Astrocyte (in vitro differentiated cells and primary cell): ENCODE data around the gene TULP3. TPM values are rescaled to one million over a fixed set of nuclear protein-coding genes. Genes with fewer than 3 reads are reported as not detected.
A peak's percentile ranks its signal among the peaks of the same experiment; 100 is the strongest.

Source experiments
- DNase-seq: peaks from one replicate; pipeline ENCODE4 v3.0.0-alpha.2; 2010; ENCODE audit warnings: low read depth
- FAIRE-seq: peaks from 2 replicates; lab custom pipeline; 2011; peaks lifted over from hg19 to GRCh38; lab: Jason Lieb, UNC
- H2AFZ ChIP-seq: 2 replicates; pipeline ENCODE4 v1.6.0; 2012; ENCODE audit warnings: low read depth, low read length, inconsistent platforms
- H3K27ac ChIP-seq: 2 replicates; pipeline ENCODE4 v1.5.1; 2011; ENCODE audit warnings: low read depth, low read length, inconsistent platforms
- H3K27me3 ChIP-seq: 2 replicates; pipeline ENCODE4 v1.6.0; 2011; ENCODE audit warnings: low read length, inconsistent platforms; ENCODE audit not compliant: insufficient read depth
- H3K36me3 ChIP-seq: 2 replicates; pipeline ENCODE4 v1.5.1; 2011; ENCODE audit warnings: low read length, inconsistent platforms; ENCODE audit not compliant: insufficient read depth
- H3K4me1 ChIP-seq: 2 replicates; pipeline ENCODE4 v1.5.1; 2011; ENCODE audit warnings: low read length, inconsistent platforms; ENCODE audit not compliant: insufficient read depth
- H3K4me2 ChIP-seq: 2 replicates; pipeline ENCODE4 v1.6.0; 2012; ENCODE audit warnings: low read length, inconsistent platforms
- H3K4me3 ChIP-seq: 2 replicates; pipeline ENCODE4 v1.5.1; 2011; ENCODE audit warnings: low read depth, mild to moderate bottlenecking, low read length, inconsistent platforms; ENCODE audit not compliant: insufficient read depth
- H3K79me2 ChIP-seq: 2 replicates; pipeline ENCODE4 v1.6.0; 2012; ENCODE audit warnings: mild to moderate bottlenecking, low read length, inconsistent platforms; ENCODE audit not compliant: insufficient read depth
- H3K9ac ChIP-seq: 2 replicates; pipeline ENCODE4 v1.6.0; 2012; ENCODE audit warnings: mild to moderate bottlenecking, low read length, inconsistent platforms
- H3K9me3 ChIP-seq: 2 replicates; pipeline ENCODE4 v1.5.1; 2012; ENCODE audit warnings: low read depth, mild to moderate bottlenecking, low read length, inconsistent platforms; ENCODE audit not compliant: insufficient read depth
- H4K20me1 ChIP-seq: 2 replicates; pipeline ENCODE4 v1.6.0; 2012; ENCODE audit warnings: low read length, inconsistent platforms; ENCODE audit not compliant: insufficient read depth
- H3K27ac Mint-ChIP-seq: one replicate; pipeline ENCODE4 v1.8.0; 2021; ENCODE audit warnings: mild to moderate bottlenecking, mixed read lengths; ENCODE audit not compliant: unreplicated experiment
- H3K27me3 Mint-ChIP-seq: one replicate; pipeline ENCODE4 v1.8.0; 2021; ENCODE audit warnings: low read depth, mixed read lengths; ENCODE audit not compliant: unreplicated experiment
- H3K36me3 Mint-ChIP-seq: one replicate; pipeline ENCODE4 v1.8.0; 2021; ENCODE audit warnings: low read depth, mixed read lengths; ENCODE audit not compliant: unreplicated experiment
- H3K4me1 Mint-ChIP-seq: one replicate; pipeline ENCODE4 v1.8.0; 2021; ENCODE audit warnings: low read depth, mixed read lengths; ENCODE audit not compliant: unreplicated experiment
- H3K4me3 Mint-ChIP-seq: one replicate; pipeline ENCODE4 v1.8.0; 2021; ENCODE audit warnings: mild to moderate bottlenecking, moderate library complexity, mixed read lengths; ENCODE audit not compliant: unreplicated experiment
- H3K9me3 Mint-ChIP-seq: one replicate; pipeline ENCODE4 v1.8.0; 2021; ENCODE audit warnings: mild to moderate bottlenecking, mixed read lengths; ENCODE audit not compliant: unreplicated experiment
- EZH2 ChIP-seq: IDR thresholded peaks from 2 replicates; pipeline ENCODE4 v1.6.1; 2012; ENCODE audit warnings: mild to moderate bottlenecking, low read length, inconsistent platforms; ENCODE audit not compliant: insufficient read depth
- total RNA-seq: library from RNA; stranded (reverse); gene quantifications from 2 replicates; pipeline ENCODE4 v1.2.1, GENCODE V29; 2021
- TF ChIP-seq, protein P1 (sequence below): IDR thresholded peaks from 2 replicates; pipeline ENCODE4 v1.5.1; 2011; ENCODE audit warnings: low read depth, mild to moderate bottlenecking, inconsistent platforms, low read length, moderate library complexity; ENCODE audit not compliant: insufficient read depth

TULP3 gene
- total RNA-seq, 1 donor from 2014 or later: 23.6 TPM

DNA sequence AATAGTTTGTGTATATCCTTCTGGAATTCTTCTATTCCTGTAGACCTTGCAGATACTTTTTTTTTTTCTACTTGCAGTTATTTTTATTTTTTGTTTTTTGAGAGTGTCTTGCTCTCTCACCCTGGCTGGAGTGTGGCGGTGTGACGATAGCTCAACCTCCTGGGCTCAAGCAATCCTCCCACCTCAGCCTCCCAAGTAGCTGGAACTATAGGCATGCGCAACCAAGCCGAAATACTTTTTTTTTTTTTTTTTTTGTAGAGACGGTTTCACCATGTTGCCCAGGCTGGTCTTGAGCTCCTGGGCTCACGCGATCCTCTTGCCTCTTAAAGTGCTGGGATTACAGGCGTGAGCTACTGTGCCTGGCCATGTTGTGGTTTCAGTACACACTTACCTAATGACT, 10.0 kb downstream of the TULP3 start:
- H3K79me2 ChIP-seq: peaks cover 79% of the 10 kb centered on the region

DNA sequence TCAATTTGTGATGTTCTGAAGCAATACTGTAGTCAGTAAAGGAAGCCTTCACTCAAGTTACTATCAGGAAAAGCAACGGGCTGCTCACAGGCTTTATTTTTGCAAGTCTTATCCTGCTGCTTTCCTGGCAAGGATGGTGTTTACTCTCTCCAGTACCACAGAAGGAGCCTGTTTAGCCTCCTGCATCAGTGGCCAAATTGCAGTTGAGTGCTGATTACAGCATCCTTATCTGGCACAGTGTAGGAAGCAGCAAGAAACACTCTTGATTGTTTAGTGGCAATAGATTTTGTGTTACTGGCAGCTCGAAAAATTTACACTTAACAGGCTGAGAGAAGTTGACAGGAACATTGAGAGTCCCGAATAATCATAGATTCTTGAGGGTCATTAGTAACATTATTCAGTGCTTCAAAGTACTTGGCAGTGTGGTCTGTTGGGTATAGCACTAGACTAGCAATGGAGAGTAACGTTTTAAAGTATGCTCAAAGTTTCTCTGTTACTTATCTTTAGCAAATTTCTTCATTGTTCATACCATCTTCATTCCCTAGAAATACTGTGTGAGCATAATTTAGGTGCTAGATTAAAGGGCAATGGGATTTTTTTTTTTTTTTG, 11.7 kb downstream of the TULP3 start:
- Mint-ChIP-seq H3K27me3 (no peaks in the 10 kb centered on the region), H3K4me3 (no peak overlapping the region), H3K27ac (no peak overlapping the region), H3K36me3 (no peaks in the 10 kb centered on the region), H3K4me1 (no peaks in the 10 kb centered on the region), H3K9me3 (no peaks in the 10 kb centered on the region)
- DNase-seq: peak; percentile 29
- Histone ChIP-seq H3K4me1 (no peaks in the 10 kb centered on the region), H3K4me3 (no peak overlapping the region), H2AFZ (no peak overlapping the region), H3K79me2 (peaks cover 68% of the 10 kb centered on the region), H3K36me3 (no peaks in the 10 kb centered on the region), H3K9me3 (no peaks in the 10 kb centered on the region), H3K27ac (no peak overlapping the region), H4K20me1 (peaks cover 60% of the 10 kb centered on the region), H3K27me3 (no peaks in the 10 kb centered on the region), H3K4me2 (no peak overlapping the region), H3K9ac (no peak overlapping the region)
- TF ChIP-seq, protein P1, sequence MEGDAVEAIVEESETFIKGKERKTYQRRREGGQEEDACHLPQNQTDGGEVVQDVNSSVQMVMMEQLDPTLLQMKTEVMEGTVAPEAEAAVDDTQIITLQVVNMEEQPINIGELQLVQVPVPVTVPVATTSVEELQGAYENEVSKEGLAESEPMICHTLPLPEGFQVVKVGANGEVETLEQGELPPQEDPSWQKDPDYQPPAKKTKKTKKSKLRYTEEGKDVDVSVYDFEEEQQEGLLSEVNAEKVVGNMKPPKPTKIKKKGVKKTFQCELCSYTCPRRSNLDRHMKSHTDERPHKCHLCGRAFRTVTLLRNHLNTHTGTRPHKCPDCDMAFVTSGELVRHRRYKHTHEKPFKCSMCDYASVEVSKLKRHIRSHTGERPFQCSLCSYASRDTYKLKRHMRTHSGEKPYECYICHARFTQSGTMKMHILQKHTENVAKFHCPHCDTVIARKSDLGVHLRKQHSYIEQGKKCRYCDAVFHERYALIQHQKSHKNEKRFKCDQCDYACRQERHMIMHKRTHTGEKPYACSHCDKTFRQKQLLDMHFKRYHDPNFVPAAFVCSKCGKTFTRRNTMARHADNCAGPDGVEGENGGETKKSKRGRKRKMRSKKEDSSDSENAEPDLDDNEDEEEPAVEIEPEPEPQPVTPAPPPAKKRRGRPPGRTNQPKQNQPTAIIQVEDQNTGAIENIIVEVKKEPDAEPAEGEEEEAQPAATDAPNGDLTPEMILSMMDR: no peak
- no peak for FAIRE-seq

More for the DNA sequence above, 10.0 kb downstream of the TULP3 start:
- H3K27ac Mint-ChIP-seq: peak overlapping the region; percentile 26
- no peaks in the 10 kb centered on the region for H3K27me3 Mint-ChIP-seq
- H3K4me1 Mint-ChIP-seq: peaks cover under 1% of the 10 kb centered on the region
- TF ChIP-seq, protein P1: no peak
- no peak for TF ChIP-seq EZH2
- Histone ChIP-seq H3K27ac (no peak overlapping the region), H3K27me3 (no peaks in the 10 kb centered on the region), H4K20me1 (peaks cover 74% of the 10 kb centered on the region), H2AFZ (no peak overlapping the region), H3K4me1 (no peaks in the 10 kb centered on the region), H3K9me3 (no peaks in the 10 kb centered on the region), H3K9ac (no peak overlapping the region), H3K36me3 (no peaks in the 10 kb centered on the region), H3K4me3 (no peak overlapping the region), H3K4me2 (no peak overlapping the region)
- no peak overlapping the region for H3K4me3 Mint-ChIP-seq
- no peak for FAIRE-seq
- peaks cover under 1% of the 10 kb centered on the region for H3K36me3 Mint-ChIP-seq
- DNase-seq: no peak
- H3K9me3 Mint-ChIP-seq: no peaks in the 10 kb centered on the region

DNA sequence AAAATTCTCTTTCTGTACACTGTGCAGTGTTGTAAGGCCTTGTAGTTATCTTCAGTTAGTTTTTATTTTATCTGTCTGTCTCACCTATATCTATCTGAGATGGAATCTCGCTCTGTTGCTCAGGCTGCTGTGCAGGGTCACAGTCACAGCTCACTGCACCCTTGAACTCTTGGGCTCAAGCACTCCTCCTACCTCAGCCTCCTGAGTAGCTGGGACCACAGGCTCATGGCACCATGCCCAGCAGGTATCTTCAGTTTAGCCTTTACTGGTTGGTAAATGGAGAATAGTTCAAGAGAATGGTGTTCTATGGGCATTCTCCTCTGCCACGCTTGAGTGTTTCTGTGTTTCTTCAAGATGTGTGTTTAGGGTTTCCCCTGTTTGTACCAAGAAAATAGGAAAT, 13.6 kb downstream of the TULP3 start:
- H3K36me3 Mint-ChIP-seq: peaks cover 1% of the 10 kb centered on the region
- H3K27me3 Mint-ChIP-seq: no peaks in the 10 kb centered on the region
- peaks cover 4% of the 10 kb centered on the region for H3K36me3 ChIP-seq
- no peaks in the 10 kb centered on the region for H3K9me3 ChIP-seq
- H3K4me1 Mint-ChIP-seq: no peaks in the 10 kb centered on the region
- H3K27ac ChIP-seq: no peak overlapping the region
- no peak overlapping the region for H3K9ac ChIP-seq
- H3K4me1 ChIP-seq: no peaks in the 10 kb centered on the region
- peaks cover 66% of the 10 kb centered on the region for H4K20me1 ChIP-seq
- no peak overlapping the region for H3K4me3 Mint-ChIP-seq
- no peak overlapping the region for H3K4me2 ChIP-seq
- TF ChIP-seq, protein P1: no peak
- TF ChIP-seq EZH2: no peak
- H3K79me2 ChIP-seq: peaks cover 73% of the 10 kb centered on the region
- H3K4me3 ChIP-seq: no peak overlapping the region
- H3K27ac Mint-ChIP-seq: no peak overlapping the region
- no peak overlapping the region for H2AFZ ChIP-seq
- FAIRE-seq (no peak), DNase-seq (no peak)
- no peaks in the 10 kb centered on the region for H3K27me3 ChIP-seq
- H3K9me3 Mint-ChIP-seq: no peaks in the 10 kb centered on the region
